HG03097 (cell line): Measurements from ENCODE around the gene RNF14.
"Not testable (repeated sequence)": the region's sequence is repeated elsewhere in the genome, so short reads cannot be mapped to it uniquely, and the experiment has no call there.

Experiments
- ATAC-seq: cut with Tn5 transposase; IDR thresholded peaks from one replicate; pipeline ENCODE4 v1.9.1; 2021; ENCODE audit not compliant: unreplicated experiment, low FRiP score

Gene RNF14

GRCh38 chr5:142037599-142037998 is 68.7 kb downstream of the RNF14 start:
- ATAC-seq = not testable (repeated sequence)

GRCh38 chr5:142038735-142039134 is 69.8 kb downstream of the RNF14 start:
- ATAC-seq = no peak
